ENCODE results near the gene USP16. TPM values are rescaled to one million over a fixed set of nuclear protein-coding genes. Genes with fewer than 3 reads are reported as not detected.
A peak's percentile ranks its signal among the peaks of the same experiment; 100 is the strongest.

The USP16 gene
- total and polyA plus RNA-seq, 2 of the 13 experiments (the other 11 are each of a cell fraction or from before 2014, with no cell fraction given), result 16.5 to 46.9 TPM

DNA sequence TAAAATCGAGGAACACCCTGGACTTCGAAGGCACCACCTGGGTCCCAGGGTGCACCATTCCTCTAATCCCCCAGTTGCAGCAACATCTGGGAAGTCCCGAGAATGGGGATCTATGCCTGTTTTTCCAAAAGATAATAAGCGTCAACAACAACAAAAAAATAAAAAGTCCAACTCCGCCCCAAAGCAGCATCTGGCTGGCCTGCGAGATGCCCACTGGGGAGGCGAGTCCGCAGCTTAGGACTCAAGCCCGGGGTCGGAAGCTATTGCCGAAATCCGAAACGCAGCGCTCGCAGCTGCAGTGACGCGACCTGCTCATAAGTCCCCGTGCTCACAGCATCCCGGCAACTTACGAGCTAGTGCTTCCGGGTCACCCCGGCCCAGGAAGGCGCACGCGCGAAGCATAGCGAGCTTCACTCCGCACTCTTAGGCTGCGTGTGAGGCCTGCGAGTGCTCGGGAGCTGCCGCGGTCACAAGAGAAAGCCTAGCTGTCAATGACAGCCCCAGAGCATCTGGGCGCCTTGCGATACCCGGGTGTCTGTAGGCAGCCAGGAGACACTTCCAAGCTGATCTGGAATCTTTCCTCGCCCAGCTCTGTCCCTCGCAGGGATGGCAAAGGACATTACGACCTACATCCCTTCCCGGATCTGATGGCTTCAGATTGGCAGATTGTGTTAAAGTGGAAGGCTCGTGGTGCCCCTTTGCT lies 21.9 kb upstream of the USP16 start (continued):
- TF ChIP-seq SP2 (CRISPR knock-in tag; IDR thresholded peaks at IDR 0.05) (peak; percentile 61), KLF12 (CRISPR knock-in tag; IDR thresholded peaks at IDR 0.05; ENCODE audit: borderline replicate concordance) (0 out of 2 replicates have a peak, but pooled peaks have one; percentile 60), SUZ12 (IDR thresholded peaks at IDR 0.05; ENCODE audit: low read depth, low read length) (no peak), ZNF17 (CRISPR knock-in tag; IDR thresholded peaks at IDR 0.05) (no peak), NR3C1 (CRISPR knock-in tag; IDR thresholded peaks at IDR 0.05) (no peak), IKZF1 (IDR thresholded peaks at IDR 0.05) (no peak), ZNF136 (CRISPR knock-in tag; IDR thresholded peaks at IDR 0.05; ENCODE audit: low read depth) (peak; percentile 90; the same call in 1 of the 2 replicates), PCBP2 (optimal IDR thresholded peaks at IDR 0.05; ENCODE audit: low read depth, low read length, poor library complexity, severe bottlenecking) (no peak), EEA1 (CRISPR knock-in tag; IDR thresholded peaks at IDR 0.05; ENCODE audit: borderline replicate concordance) (peak; percentile 53; the same call in 1 of the 2 replicates), HDAC2 (CRISPR knock-in tag; IDR thresholded peaks at IDR 0.05) (peak; percentile 94), ZNF234 (CRISPR knock-in tag; conservative IDR thresholded peaks at IDR 0.05) (no peak), NFATC3 (CRISPR knock-in tag; IDR thresholded peaks at IDR 0.05) (no peak), ZNF615 (CRISPR knock-in tag; IDR thresholded peaks at IDR 0.05; ENCODE audit: borderline replicate concordance) (no peak), ZNF543 (CRISPR knock-in tag; IDR thresholded peaks at IDR 0.05) (peak; percentile 59; the same call in 1 of the 2 replicates), PPARG (CRISPR knock-in tag; conservative IDR thresholded peaks at IDR 0.05) (0 out of 2 replicates have a peak, but pooled peaks have one; percentile 20), TCF12 (IDR thresholded peaks at IDR 0.05) (no peak), TCF12 (CRISPR knock-in tag; IDR thresholded peaks at IDR 0.05) (no peak), FOSL1 (CRISPR knock-in tag; IDR thresholded peaks at IDR 0.05; ENCODE audit: borderline replicate concordance) (peak; percentile 11; the same call in 1 of the 2 replicates), ZNF674 (CRISPR knock-in tag; IDR thresholded peaks at IDR 0.05; ENCODE audit: low read depth) (no peak), MBNL3 (CRISPR knock-in tag; conservative IDR thresholded peaks at IDR 0.05) (no peak), ZNF230 (CRISPR knock-in tag; IDR thresholded peaks at IDR 0.05) (no peak), BRCA1 (CRISPR knock-in tag; IDR thresholded peaks at IDR 0.05) (no peak), EED (CRISPR knock-in tag; IDR thresholded peaks at IDR 0.05) (no peak), SRSF4 (IDR thresholded peaks at IDR 0.05; ENCODE audit: low read depth, low read length, poor library complexity, severe bottlenecking) (no peak), ZC3H13 (CRISPR knock-in tag; IDR thresholded peaks at IDR 0.05) (no peak)
- TF ChIP-seq, protein P1, sequence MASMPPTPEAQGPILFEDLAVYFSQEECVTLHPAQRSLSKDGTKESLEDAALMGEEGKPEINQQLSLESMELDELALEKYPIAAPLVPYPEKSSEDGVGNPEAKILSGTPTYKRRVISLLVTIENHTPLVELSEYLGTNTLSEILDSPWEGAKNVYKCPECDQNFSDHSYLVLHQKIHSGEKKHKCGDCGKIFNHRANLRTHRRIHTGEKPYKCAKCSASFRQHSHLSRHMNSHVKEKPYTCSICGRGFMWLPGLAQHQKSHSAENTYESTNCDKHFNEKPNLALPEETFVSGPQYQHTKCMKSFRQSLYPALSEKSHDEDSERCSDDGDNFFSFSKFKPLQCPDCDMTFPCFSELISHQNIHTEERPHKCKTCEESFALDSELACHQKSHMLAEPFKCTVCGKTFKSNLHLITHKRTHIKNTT (CRISPR knock-in tag; IDR thresholded peaks at IDR 0.05), result no peak
- TF ChIP-seq, protein P2, sequence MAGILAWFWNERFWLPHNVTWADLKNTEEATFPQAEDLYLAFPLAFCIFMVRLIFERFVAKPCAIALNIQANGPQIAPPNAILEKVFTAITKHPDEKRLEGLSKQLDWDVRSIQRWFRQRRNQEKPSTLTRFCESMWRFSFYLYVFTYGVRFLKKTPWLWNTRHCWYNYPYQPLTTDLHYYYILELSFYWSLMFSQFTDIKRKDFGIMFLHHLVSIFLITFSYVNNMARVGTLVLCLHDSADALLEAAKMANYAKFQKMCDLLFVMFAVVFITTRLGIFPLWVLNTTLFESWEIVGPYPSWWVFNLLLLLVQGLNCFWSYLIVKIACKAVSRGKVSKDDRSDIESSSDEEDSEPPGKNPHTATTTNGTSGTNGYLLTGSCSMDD (CRISPR knock-in tag; IDR thresholded peaks at IDR 0.05), result 0 out of 2 replicates have a peak, but pooled peaks have one; percentile 44
- TF ChIP-seq, protein P3, sequence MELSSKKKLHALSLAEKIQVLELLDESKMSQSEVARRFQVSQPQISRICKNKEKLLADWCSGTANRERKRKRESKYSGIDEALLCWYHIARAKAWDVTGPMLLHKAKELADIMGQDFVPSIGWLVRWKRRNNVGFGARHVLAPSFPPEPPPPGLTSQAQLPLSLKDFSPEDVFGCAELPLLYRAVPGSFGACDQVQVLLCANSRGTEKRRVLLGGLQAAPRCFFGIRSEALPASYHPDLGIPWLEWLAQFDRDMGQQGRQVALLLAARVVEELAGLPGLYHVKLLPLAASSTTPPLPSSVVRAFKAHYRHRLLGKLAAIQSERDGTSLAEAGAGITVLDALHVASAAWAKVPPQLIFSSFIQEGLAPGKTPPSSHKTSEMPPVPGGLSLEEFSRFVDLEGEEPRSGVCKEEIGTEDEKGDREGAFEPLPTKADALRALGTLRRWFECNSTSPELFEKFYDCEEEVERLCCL (CRISPR knock-in tag; IDR thresholded peaks at IDR 0.05; ENCODE audit: borderline replicate concordance), result no peak
- TF ChIP-seq, protein P4, sequence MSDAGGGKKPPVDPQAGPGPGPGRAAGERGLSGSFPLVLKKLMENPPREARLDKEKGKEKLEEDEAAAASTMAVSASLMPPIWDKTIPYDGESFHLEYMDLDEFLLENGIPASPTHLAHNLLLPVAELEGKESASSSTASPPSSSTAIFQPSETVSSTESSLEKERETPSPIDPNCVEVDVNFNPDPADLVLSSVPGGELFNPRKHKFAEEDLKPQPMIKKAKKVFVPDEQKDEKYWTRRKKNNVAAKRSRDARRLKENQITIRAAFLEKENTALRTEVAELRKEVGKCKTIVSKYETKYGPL (CRISPR knock-in tag; IDR thresholded peaks at IDR 0.05), result 0 out of 2 replicates have a peak, but pooled peaks have one; percentile 27

Data from HepG2 (cell line).